ENCODE measurements around the gene NHLRC2. TPM values are rescaled to one million over a fixed set of nuclear protein-coding genes. Genes with fewer than 3 reads are reported as not detected.

The NHLRC2 gene
- total RNA-seq, 1 donor from 2014 or later: 43.6 TPM

DNA sequence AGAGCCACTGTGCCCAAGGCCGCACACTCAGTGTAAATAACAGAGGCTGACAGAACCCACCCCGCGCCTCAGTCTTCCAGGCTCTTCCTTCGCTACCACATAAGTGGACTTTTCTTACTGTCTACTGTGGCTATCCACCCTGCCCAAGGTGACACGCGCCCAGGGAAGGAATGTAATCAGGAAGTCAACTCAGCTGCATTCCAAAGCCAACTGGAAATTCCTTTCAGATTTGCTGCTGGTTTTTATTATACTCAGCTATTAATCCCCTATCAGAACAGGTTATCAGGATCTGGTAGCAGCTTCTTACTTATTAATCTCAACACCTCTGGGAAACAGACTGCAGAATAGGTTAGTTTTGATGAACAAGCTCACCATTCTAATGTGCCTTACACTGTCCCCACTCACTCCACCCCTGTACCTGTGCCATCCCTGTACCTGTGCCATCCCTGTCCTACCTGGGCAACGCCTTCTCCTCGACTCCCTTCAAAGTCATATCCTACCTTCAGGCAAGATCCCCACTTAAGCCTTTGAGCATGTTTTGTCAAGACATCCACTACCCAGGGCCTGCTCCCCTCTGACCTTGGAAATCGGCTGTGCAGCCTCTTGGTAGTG, 90.7 kb downstream of the NHLRC2 start:
- H3K27me3 Mint-ChIP-seq: no peaks in the 10 kb centered on the region
- DNase-seq (ENCODE audit: low spot score, unreplicated experiment): no peak
- no peak overlapping the region for H3K4me3 Mint-ChIP-seq (ENCODE audit: low read depth)
- no peak overlapping the region for H3K27ac Mint-ChIP-seq
- peaks cover 19% of the 10 kb centered on the region for H3K4me1 Mint-ChIP-seq (ENCODE audit: low read depth)
- TF ChIP-seq CTCF (IDR thresholded peaks at IDR 0.05; ENCODE audit: unreplicated experiment): no peak
- peaks cover 2% of the 10 kb centered on the region for H3K9me3 Mint-ChIP-seq (ENCODE audit: low read depth)
- no peaks in the 10 kb centered on the region for H3K36me3 Mint-ChIP-seq (ENCODE audit: insufficient read depth)

- H3K4me3 Mint-ChIP-seq (ENCODE audit: low read depth): no peak overlapping the region
- H3K9me3 Mint-ChIP-seq (ENCODE audit: low read depth): peaks cover 3% of the 10 kb centered on the region
- H3K27ac Mint-ChIP-seq: no peak overlapping the region
- peaks cover 19% of the 10 kb centered on the region for H3K4me1 Mint-ChIP-seq (ENCODE audit: low read depth)
- H3K27me3 Mint-ChIP-seq: no peaks in the 10 kb centered on the region
- no peaks in the 10 kb centered on the region for H3K36me3 Mint-ChIP-seq (ENCODE audit: insufficient read depth)
- TF ChIP-seq CTCF (IDR thresholded peaks at IDR 0.05; ENCODE audit: unreplicated experiment): no peak
- no peak for DNase-seq (ENCODE audit: low spot score, unreplicated experiment)
Measured at GRCh38 chr10:113945687-113946085, 91.2 kb downstream of the NHLRC2 start.

DNA sequence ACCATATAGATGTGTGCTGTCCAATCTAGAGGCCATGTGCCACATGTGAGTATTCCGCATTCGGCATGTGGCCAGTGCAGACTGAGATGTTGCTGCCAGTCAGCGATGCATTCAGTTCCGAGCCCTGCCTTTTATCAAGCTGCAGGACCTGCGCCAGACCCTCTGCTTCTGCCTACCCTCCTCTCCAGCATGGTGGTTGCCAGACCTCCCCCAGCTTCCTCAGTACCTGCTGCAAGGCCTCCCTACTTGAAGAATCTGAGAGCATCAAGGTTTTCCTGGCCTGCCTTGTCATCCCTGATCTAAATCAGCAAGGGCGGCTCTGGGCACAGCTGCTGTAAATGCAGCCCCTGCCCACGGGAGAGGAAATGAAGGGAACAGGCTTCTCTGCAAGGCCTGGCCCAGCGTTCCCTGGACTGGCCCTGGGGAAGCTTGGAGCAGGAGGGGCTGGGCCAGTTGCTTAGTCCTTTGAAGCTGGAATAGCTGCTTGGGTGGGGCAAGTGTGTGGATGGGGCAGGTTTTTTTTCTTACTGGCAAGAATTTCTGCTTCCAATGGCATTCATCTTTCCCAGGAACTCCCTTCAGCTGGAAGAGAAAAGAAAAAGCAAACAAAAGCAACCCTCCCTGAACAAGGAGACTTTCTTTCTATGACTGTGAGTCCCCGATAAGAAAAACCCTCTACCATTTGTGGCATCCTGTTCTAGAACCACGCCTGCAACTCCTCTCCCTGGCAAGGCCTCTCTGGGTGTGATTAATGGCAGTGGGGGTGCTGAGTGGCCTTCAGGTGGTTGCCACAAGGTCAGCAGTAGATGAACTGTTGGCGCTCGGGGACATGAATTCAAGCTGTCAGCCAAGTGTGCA, 93.0 kb downstream of the NHLRC2 start:
- Mint-ChIP-seq H3K9me3 (ENCODE audit: low read depth) (peaks cover 3% of the 10 kb centered on the region), H3K4me1 (ENCODE audit: low read depth) (peaks cover 19% of the 10 kb centered on the region), H3K4me3 (ENCODE audit: low read depth) (no peak overlapping the region), H3K36me3 (ENCODE audit: insufficient read depth) (no peaks in the 10 kb centered on the region), H3K27me3 (peaks cover 2% of the 10 kb centered on the region), H3K27ac (peak overlapping the region; percentile 93)
- no peak for DNase-seq (ENCODE audit: low spot score, unreplicated experiment)
- no peak for TF ChIP-seq CTCF (IDR thresholded peaks at IDR 0.05; ENCODE audit: unreplicated experiment)

GRCh38 chr10:113948048-113948447, 93.6 kb downstream of the NHLRC2 start:
- H3K36me3 Mint-ChIP-seq (ENCODE audit: insufficient read depth): no peaks in the 10 kb centered on the region
- peaks cover 2% of the 10 kb centered on the region for H3K27me3 Mint-ChIP-seq
- TF ChIP-seq CTCF (IDR thresholded peaks at IDR 0.05; ENCODE audit: unreplicated experiment): no peak
- H3K27ac Mint-ChIP-seq: peak overlapping the region; percentile 93
- H3K9me3 Mint-ChIP-seq (ENCODE audit: low read depth): peaks cover 3% of the 10 kb centered on the region
- no peak overlapping the region for H3K4me3 Mint-ChIP-seq (ENCODE audit: low read depth)
- H3K4me1 Mint-ChIP-seq (ENCODE audit: low read depth): peaks cover 19% of the 10 kb centered on the region
- no peak for DNase-seq (ENCODE audit: low spot score, unreplicated experiment)

GRCh38 chr10:113950268-113950667, 95.8 kb downstream of the NHLRC2 start:
- TF ChIP-seq CTCF (IDR thresholded peaks at IDR 0.05; ENCODE audit: unreplicated experiment): no peak
- Mint-ChIP-seq H3K27ac (no peak overlapping the region), H3K36me3 (ENCODE audit: insufficient read depth) (no peaks in the 10 kb centered on the region), H3K4me3 (ENCODE audit: low read depth) (no peak overlapping the region), H3K4me1 (ENCODE audit: low read depth) (peaks cover 17% of the 10 kb centered on the region), H3K27me3 (peaks cover 2% of the 10 kb centered on the region), H3K9me3 (ENCODE audit: low read depth) (peaks cover 3% of the 10 kb centered on the region)
- DNase-seq (ENCODE audit: low spot score, unreplicated experiment): no peak
